Lower leg skin (tissue), 3 donors: Measurements from ENCODE around the gene CALCOCO1.

Experiments used
- POLR2A ChIP-seq, 2 donors: fragments of 450-650 bp; IDR thresholded peaks; one replicate each; pipeline ENCODE4 v1.6.1; 2016 to 2017; ENCODE audit warnings: antibody characterized with exemption in 2 of 2, mild to moderate bottlenecking in 1 of 2, moderate library complexity in 1 of 2
- TF ChIP-seq, protein P1 (sequence below), 3 donors: fragments of 450-650 bp; IDR thresholded peaks; one replicate each; pipeline ENCODE4 v1.5.1; 2016; ENCODE audit warnings: antibody characterized with exemption in 3 of 3, mild to moderate bottlenecking in 3 of 3, moderate library complexity in 2 of 3

DNA sequence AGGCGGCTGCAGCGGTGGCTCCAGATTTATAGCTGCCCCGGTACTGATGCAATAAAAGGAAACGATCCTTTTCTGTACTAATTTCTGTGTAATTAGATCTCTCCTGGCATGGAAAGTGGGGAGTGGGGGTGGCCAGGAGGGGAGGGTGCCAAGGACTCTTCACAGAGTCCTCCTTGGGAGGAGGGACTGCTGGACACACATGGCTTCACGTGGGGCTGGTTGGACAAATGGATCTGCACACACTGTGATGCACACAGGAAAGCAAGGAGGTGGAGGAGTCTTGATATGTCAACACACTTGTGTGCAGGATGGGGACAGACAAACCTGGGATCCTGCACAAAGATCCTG, 27.6 kb downstream of the CALCOCO1 start:
- TF ChIP-seq, protein P1, sequence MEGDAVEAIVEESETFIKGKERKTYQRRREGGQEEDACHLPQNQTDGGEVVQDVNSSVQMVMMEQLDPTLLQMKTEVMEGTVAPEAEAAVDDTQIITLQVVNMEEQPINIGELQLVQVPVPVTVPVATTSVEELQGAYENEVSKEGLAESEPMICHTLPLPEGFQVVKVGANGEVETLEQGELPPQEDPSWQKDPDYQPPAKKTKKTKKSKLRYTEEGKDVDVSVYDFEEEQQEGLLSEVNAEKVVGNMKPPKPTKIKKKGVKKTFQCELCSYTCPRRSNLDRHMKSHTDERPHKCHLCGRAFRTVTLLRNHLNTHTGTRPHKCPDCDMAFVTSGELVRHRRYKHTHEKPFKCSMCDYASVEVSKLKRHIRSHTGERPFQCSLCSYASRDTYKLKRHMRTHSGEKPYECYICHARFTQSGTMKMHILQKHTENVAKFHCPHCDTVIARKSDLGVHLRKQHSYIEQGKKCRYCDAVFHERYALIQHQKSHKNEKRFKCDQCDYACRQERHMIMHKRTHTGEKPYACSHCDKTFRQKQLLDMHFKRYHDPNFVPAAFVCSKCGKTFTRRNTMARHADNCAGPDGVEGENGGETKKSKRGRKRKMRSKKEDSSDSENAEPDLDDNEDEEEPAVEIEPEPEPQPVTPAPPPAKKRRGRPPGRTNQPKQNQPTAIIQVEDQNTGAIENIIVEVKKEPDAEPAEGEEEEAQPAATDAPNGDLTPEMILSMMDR (IDR thresholded peaks at IDR 0.05) = no peak
- no peak for TF ChIP-seq POLR2A (IDR thresholded peaks at IDR 0.05)
